ENCODE measurements around the gene PLAA.
"Not testable (repeated sequence)": the region's sequence is repeated elsewhere in the genome, so short reads cannot be mapped to it uniquely, and the experiment has no call there.

The PLAA gene

DNA sequence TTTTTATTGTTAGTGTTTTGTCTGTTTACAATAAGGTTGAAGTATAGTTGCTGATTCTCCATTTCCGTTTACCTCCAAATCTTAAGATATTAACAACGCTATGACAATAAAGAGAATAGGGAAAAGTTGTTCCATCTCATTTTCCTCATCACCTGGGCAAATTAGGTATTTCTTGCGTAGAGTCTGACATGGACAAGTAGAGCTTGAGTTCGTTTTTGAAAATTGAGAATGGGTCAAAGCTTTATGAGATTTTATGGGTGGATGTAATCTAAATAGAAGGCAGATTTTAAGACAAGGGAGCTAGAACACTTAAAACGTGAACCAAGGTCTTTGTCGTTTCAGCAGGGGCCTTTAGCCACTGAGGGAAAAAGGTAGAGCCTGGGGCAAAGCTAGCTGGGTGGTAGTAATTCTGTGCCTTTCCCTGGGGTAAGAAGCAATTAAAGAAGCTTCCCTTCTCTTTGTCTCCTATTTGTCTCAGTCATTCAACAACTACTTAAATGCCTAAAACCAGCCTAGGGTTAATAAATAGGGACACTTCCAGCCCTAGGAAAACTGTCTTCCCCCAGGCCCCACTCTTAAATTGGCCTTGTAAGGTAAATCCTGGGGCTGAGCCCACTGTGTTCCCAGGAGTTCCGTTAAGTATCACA is 53.9 kb downstream of the PLAA start:
- TF ChIP-seq GATA1 (IDR thresholded peaks at IDR 0.05; ENCODE audit: low read depth, low read length) (no peak), POLR2A (IDR thresholded peaks at IDR 0.05; ENCODE audit: low read length) (no peak)
- DNase-seq: no peak

DNA sequence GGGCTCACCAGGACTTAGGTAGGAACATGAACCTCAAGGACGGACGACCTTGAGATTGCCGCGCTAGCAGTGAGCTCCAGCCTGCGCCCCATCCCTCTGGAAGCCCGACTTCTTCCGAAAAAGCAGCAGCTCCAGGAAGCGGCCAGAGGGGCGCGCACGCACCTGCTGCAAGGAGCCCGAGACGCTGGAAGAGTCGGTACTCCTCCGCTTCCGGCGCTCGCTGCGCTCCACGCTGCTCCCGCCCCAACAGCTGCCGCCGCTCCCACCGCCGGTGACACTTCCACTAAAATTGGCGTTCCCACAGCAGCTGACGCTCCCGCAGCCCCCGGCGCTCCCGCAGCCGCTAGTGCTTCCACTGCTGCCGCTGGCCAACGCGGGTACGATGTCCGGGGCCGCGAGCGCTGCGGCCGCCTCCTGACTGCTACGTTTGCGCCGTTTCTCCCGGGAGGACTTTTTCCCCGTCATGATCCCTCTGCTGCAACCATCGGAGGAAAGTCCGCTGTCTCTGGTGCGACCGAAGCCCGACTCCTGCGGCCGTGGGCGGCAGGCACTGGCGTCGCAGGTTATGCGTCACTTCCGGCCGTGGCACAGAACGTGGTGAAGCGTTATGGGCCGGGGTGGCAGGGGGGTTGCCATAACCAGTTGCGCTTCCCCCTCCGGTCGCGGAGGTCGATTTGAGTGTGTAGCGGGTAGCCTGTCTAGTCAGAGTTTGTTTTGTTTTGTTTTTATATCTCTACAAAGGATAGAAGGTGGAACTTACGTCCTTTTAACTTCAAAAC is 54.6 kb downstream of the PLAA start, which contains the start of gene CAAP1:
CAAP1 (minus strand) TSS at position 552 of the 779 bp plus-strand sequence; CDS start at position 465, 87 bp downstream.
- DNase-seq: peak; percentile 95 to 96
- TF ChIP-seq POLR2A (IDR thresholded peaks at IDR 0.05; ENCODE audit: low read length): peak; percentile 98
- TF ChIP-seq GATA1 (IDR thresholded peaks at IDR 0.05; ENCODE audit: low read depth, low read length): no peak

DNA sequence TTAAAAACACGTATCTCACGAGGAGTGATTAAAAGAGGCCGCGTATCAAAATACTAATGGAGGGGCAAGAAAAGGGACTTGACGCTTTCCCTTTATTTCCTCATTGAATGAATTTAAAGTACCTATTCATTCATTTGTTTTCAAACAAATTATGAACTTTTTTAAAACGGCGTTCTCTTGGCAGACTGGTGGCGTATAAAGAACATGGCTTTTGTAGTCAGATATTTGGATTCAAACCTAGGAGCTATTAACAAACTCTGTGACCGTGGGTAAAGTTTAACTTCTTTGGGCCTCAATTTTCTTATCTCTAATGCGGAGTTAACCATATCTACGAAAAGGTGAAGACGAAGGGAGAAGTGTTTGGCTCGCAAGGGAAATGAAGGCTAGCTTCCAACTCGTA is 55.3 kb downstream of the PLAA start:
- peak; percentile 66 to 69 for DNase-seq
- TF ChIP-seq POLR2A (IDR thresholded peaks at IDR 0.05; ENCODE audit: low read length) (no peak), GATA1 (IDR thresholded peaks at IDR 0.05; ENCODE audit: low read depth, low read length) (no peak)

DNA sequence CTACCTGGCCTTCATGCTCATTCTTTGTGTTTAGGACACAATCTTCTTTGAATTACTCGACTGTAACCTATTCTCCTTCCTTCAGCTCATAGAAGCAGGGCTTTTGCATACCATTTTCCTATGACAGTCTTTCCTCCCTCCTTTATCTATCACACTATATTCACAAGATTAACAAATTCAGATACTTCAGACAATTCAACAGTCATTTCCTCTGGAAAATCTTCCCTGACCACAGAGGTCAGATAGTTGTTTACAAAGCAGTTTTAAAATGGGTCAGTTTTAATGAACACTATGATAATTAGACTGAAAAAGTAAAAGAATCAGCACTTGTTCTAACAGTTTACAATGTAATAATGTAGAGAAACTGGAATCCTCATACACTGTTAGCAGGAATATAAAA is 58.8 kb downstream of the PLAA start:
- no peak for TF ChIP-seq GATA1 (IDR thresholded peaks at IDR 0.05; ENCODE audit: low read depth, low read length)
- TF ChIP-seq POLR2A (IDR thresholded peaks at IDR 0.05; ENCODE audit: low read length): no peak

DNA sequence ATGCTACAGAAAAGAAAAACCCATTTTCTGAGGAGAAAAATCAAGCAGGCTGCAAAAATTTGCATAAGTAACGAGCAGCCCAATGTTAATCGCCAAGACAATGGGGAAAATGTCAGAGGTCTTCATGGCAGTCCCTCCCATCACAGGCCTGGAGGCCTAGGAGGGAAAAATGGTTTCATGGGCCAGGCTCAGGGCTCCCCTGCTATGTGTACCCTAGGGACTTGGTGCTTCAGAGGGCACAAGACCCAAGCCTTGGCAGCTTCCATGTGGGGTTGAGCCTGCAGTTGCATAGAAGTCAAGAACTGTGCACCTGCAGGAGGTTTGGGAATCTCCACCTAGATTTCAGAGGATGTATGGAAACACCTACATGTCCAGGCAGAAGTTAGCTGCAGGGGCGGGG is 64.9 kb downstream of the PLAA start:
- peak in 1 of 2 experiments; percentile 12 for DNase-seq
- TF ChIP-seq POLR2A (IDR thresholded peaks at IDR 0.05; ENCODE audit: low read length) (no peak), GATA1 (IDR thresholded peaks at IDR 0.05; ENCODE audit: low read depth, low read length) (no peak)

More for the DNA sequence above, 58.8 kb downstream of the PLAA start:
- DNase-seq: no peak

DNA sequence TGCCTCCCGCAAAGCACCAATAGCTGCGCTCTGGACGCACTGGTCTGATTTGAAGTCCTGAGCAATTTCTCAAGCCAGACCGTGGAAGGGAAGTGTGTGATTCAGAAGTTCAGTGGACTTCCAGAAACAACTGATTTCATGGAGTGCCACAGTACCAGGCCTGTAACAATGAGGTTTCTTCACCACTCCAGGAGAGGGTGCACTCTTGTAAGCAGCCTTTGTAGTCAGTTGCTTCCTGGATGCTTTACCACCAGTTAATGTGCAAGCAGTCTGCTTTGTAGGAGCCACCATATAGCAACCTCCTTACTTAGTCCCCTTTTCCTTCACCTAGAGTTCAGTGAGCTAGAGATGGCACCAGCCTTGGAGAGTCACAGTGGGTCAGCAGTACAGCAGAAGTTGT is 66.8 kb downstream of the PLAA start:
- TF ChIP-seq POLR2A (IDR thresholded peaks at IDR 0.05; ENCODE audit: low read length) (no peak), GATA1 (IDR thresholded peaks at IDR 0.05; ENCODE audit: low read depth, low read length) (no peak)

DNA sequence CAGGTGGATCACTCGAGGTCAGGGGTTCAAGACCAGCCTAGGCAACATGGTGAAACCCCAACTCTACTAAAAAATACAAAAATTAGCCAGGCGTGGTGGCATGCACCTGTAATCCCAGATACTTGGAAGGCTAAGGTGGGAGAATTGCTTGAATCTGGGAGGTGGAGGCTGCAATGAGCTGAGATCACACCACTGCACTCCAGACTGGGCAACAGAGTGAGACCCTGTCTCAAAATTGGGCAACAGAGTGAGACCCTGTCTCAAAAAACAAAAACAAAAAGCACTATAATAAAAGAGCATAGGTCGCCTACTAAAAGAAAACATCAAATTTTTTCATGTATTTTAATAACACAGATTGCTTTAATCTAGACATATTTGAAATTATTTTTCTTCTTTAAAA is 71.9 kb downstream of the PLAA start:
- DNase-seq: not testable (repeated sequence)

More for the DNA sequence above, 66.8 kb downstream of the PLAA start:
- peak in 1 of 2 experiments; percentile 3 for DNase-seq

DNA sequence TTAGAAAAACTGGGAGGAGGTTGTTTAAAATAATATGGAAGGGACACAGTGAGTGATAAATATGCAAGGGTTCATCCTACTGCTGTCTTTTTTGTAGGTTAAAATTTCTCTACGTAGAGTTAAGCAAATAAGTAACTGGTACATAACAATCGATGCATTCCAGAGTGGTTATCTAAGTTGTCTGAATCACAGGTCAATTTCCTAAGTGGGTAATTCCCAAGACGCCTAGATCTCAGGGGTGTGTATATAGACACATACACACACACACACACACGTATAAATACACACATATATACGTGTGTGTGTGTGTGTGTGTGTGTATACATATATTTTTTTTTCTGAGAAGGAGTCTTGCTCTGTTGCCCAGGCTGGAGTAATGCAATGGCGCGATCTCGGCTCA is 76.8 kb downstream of the PLAA start:
- TF ChIP-seq GATA1 (IDR thresholded peaks at IDR 0.05; ENCODE audit: low read depth, low read length): no peak
- no peak for TF ChIP-seq POLR2A (IDR thresholded peaks at IDR 0.05; ENCODE audit: low read length)
- no peak for DNase-seq

DNA sequence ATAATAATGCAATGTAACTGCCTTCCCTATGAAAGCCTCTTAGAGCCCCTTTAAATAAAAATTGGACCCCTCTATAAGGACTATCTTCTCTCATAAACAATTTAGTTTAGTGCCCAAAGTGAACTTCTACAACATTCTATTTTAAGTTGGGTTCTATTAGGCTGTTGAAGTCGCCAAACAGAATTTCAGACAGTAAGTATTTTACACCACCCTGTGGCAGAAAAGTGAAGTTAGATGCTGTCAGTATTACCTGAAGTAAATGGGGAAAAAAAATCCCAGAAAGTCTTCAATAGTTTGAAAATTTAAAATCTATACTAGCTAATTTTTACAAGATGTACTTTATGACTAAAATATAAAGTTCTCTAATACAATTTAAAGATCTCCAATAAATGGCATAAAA is 84.0 kb downstream of the PLAA start:
- no peak for TF ChIP-seq POLR2A (IDR thresholded peaks at IDR 0.05; ENCODE audit: low read length)
- TF ChIP-seq GATA1 (IDR thresholded peaks at IDR 0.05; ENCODE audit: low read depth, low read length): no peak
- no peak for DNase-seq

DNA sequence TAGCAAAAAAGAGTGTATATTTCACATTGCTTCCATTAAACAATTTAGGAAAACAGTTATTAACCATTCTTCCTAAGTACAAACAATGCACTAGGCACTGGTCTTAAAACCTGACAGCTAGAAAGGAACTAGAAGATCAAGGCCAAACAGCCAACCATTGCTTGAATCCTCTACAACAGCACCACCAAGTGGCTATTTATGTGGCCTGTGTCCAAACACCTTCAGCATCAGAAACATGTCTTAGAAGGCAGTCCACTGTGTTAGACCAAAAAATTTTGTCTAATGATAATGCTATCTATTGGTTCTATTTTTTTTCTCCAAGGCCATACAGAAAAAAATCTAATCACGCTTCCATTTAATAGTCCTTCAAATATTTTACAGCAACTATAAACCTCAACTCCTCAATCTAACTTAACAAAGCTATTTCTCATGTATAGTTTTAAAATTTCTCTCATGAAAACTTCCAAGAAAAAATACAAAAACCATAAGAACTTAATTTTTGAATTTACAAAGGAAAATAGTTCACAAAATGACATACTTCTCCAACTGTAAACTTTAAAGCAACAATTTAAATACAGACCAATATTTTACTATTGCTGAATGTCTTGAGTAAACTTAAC is 90.5 kb downstream of the PLAA start:
- peak; percentile 71 to 78 for DNase-seq
- TF ChIP-seq GATA1 (IDR thresholded peaks at IDR 0.05; ENCODE audit: low read depth, low read length): no peak
- no peak for TF ChIP-seq POLR2A (IDR thresholded peaks at IDR 0.05; ENCODE audit: low read length)
